Memory B cell (primary cell): ENCODE measurements around the gene RALGAPA2.

ENCODE experiments used
- ATAC-seq: fragments of 150-1000 bp; cut with Tn5 transposase; 2 replicates; pipeline ENCODE4 v1.10.0; 2021; ENCODE audit warnings: low read depth, mild to moderate bottlenecking, moderate library complexity
- DNase-seq, 2 donors: peaks; one replicate each; pipeline ENCODE4 v3.0.0; 2022; ENCODE audit warnings: low spot score in 2 of 2
- H3K27ac Mint-ChIP-seq: one replicate; pipeline ENCODE4 v1.8.0; 2022; ENCODE audit warnings: mild to moderate bottlenecking, moderate library complexity, mixed read lengths
- H3K27me3 Mint-ChIP-seq: one replicate; pipeline ENCODE4 v1.8.0; 2022; ENCODE audit warnings: mixed read lengths
- H3K36me3 Mint-ChIP-seq: one replicate; pipeline ENCODE4 v1.8.0; 2022; ENCODE audit warnings: mild to moderate bottlenecking, mixed read lengths
- H3K4me1 Mint-ChIP-seq: one replicate; pipeline ENCODE4 v1.8.0; 2022; ENCODE audit warnings: mixed read lengths
- H3K4me3 Mint-ChIP-seq: one replicate; pipeline ENCODE4 v1.8.0; 2022; ENCODE audit warnings: mild to moderate bottlenecking, moderate library complexity, mixed read lengths
- H3K9me3 Mint-ChIP-seq: one replicate; pipeline ENCODE4 v1.8.0; 2022; ENCODE audit warnings: mixed read lengths

The RALGAPA2 gene

GRCh38 chr20:20414640-20415220 lies 297.7 kb downstream of the RALGAPA2 start:
- no peak for ATAC-seq
- no peak overlapping the region for H3K4me3 Mint-ChIP-seq

GRCh38 chr20:20413810-20414281 lies 298.6 kb downstream of the RALGAPA2 start:
- no peak for DNase-seq
- no peak for ATAC-seq
- Mint-ChIP-seq H3K4me1 (peaks cover 14% of the 10 kb centered on the region), H3K27me3 (no peaks in the 10 kb centered on the region), H3K36me3 (peaks cover 21% of the 10 kb centered on the region), H3K9me3 (no peaks in the 10 kb centered on the region), H3K27ac (no peak overlapping the region), H3K4me3 (no peak overlapping the region)

More at GRCh38 chr20:20414640-20415220, 297.7 kb downstream of the RALGAPA2 start:
- Mint-ChIP-seq H3K4me1 (peaks cover 17% of the 10 kb centered on the region), H3K36me3 (peaks cover 25% of the 10 kb centered on the region), H3K9me3 (no peaks in the 10 kb centered on the region), H3K27me3 (no peaks in the 10 kb centered on the region), H3K27ac (no peak overlapping the region)
- no peak for DNase-seq

GRCh38 chr20:20412750-20413149 lies 299.7 kb downstream of the RALGAPA2 start:
- Mint-ChIP-seq H3K4me3 (no peak overlapping the region), H3K27me3 (no peaks in the 10 kb centered on the region), H3K9me3 (no peaks in the 10 kb centered on the region), H3K36me3 (peaks cover 16% of the 10 kb centered on the region), H3K27ac (peak overlapping the region; percentile 32), H3K4me1 (peaks cover 9% of the 10 kb centered on the region)
- no peak for DNase-seq
- peak; percentile 65 for ATAC-seq

GRCh38 chr20:20411836-20412235 lies 300.6 kb downstream of the RALGAPA2 start:
- no peak overlapping the region for H3K27ac Mint-ChIP-seq
- H3K9me3 Mint-ChIP-seq = no peaks in the 10 kb centered on the region
- DNase-seq (no peak), ATAC-seq (no peak)
- peaks cover 16% of the 10 kb centered on the region for H3K36me3 Mint-ChIP-seq
- peaks cover 5% of the 10 kb centered on the region for H3K4me1 Mint-ChIP-seq
- H3K4me3 Mint-ChIP-seq = no peak overlapping the region
- no peaks in the 10 kb centered on the region for H3K27me3 Mint-ChIP-seq

- no peaks in the 10 kb centered on the region for H3K27me3 Mint-ChIP-seq
These were observed 301.0 kb downstream of the RALGAPA2 start for GRCh38 chr20:20411402-20411801.

GRCh38 chr20:20410678-20411077 lies 301.8 kb downstream of the RALGAPA2 start:
- Mint-ChIP-seq H3K27ac (no peak overlapping the region), H3K9me3 (no peaks in the 10 kb centered on the region), H3K36me3 (peaks cover 15% of the 10 kb centered on the region), H3K27me3 (no peaks in the 10 kb centered on the region), H3K4me1 (peaks cover 5% of the 10 kb centered on the region), H3K4me3 (no peak overlapping the region)
- no peak for DNase-seq
- ATAC-seq = no peak

More at GRCh38 chr20:20411402-20411801, 301.0 kb downstream of the RALGAPA2 start:
- no peak overlapping the region for H3K4me3 Mint-ChIP-seq
- no peaks in the 10 kb centered on the region for H3K9me3 Mint-ChIP-seq
- H3K4me1 Mint-ChIP-seq = peaks cover 5% of the 10 kb centered on the region
- H3K36me3 Mint-ChIP-seq = peaks cover 15% of the 10 kb centered on the region
- no peak overlapping the region for H3K27ac Mint-ChIP-seq
- no peak for DNase-seq
- no peak for ATAC-seq

DNA sequence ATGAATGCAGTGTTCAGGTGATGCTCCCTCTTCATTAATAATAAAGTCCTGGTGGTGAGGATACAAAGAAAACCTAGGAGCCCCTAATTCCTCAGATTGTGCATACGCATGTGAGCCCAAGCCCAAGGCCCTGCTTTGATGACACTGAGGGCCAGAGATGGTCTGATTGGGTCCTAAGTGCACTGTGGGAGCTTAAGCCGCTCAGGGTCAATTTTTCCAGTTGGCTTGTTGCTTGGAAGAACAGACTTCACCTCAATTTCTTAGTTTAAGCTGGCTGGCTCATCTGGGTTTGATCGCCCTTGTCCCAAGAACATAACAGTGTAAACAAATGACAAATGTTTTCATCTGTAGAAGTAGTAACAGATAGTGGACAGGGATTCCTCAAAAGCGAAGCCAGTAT lies 303.1 kb downstream of the RALGAPA2 start:
- no peaks in the 10 kb centered on the region for H3K9me3 Mint-ChIP-seq
- DNase-seq (no peak), ATAC-seq (no peak)
- H3K27me3 Mint-ChIP-seq = no peaks in the 10 kb centered on the region
- no peak overlapping the region for H3K4me3 Mint-ChIP-seq
- no peak overlapping the region for H3K27ac Mint-ChIP-seq
- peaks cover 17% of the 10 kb centered on the region for H3K36me3 Mint-ChIP-seq
- H3K4me1 Mint-ChIP-seq = peaks cover 5% of the 10 kb centered on the region

DNA sequence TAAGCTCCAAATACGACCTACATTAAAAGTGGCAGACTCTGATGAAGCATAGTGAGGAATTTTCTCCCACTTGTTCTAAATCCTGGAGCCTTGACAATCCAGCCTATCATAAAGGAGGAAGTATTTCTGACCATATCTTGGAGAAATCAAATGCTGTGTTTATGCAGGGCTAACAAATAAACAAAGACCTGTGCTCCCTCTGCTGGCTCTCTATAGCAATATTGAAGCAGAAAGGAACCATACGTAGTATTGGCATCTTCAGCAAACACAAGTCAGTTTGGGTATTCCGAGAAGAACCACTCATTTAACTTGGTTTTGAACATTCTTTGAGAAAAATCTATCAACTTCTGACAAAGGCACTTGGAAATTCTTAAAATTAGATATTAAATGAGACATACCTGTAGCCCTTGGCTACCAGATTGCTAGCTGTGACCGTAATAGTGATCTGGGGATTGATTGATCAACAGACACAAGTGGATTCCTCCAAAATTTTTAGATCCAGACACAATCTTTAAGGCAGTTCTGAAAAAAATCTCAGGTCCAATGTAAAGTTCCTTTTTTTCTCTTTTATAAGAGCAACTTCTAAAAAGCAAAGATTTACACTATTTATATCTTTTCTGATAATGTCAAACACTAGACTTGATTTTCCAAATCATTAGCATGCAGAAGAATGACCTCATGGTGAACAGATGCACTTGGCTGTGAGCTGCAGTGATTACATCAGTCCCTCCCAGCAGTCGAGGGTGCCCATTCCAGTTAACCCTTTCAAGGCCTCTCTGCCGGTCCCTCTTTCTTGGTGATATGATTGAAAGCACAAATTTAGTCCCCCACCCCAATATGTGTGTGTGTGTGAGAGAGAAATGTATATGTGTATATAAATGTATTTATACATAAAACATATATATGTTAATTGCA lies 304.3 kb downstream of the RALGAPA2 start:
- Mint-ChIP-seq H3K4me1 (peaks cover 3% of the 10 kb centered on the region), H3K36me3 (peaks cover 22% of the 10 kb centered on the region), H3K4me3 (no peak overlapping the region), H3K27me3 (no peaks in the 10 kb centered on the region), H3K27ac (no peak overlapping the region), H3K9me3 (no peaks in the 10 kb centered on the region)
- DNase-seq = no peak
- ATAC-seq = no peak

- DNase-seq (no peak), ATAC-seq (no peak)
- Mint-ChIP-seq H3K4me3 (no peak overlapping the region), H3K4me1 (peaks cover 4% of the 10 kb centered on the region), H3K27me3 (no peaks in the 10 kb centered on the region), H3K27ac (no peak overlapping the region), H3K36me3 (peaks cover 19% of the 10 kb centered on the region), H3K9me3 (no peaks in the 10 kb centered on the region)
These were observed 306.1 kb downstream of the RALGAPA2 start for GRCh38 chr20:20406306-20406705.

- no peak overlapping the region for H3K27ac Mint-ChIP-seq
- peaks cover 4% of the 10 kb centered on the region for H3K4me1 Mint-ChIP-seq
- DNase-seq (no peak), ATAC-seq (no peak)
- H3K36me3 Mint-ChIP-seq = peaks cover 17% of the 10 kb centered on the region
- H3K27me3 Mint-ChIP-seq = no peaks in the 10 kb centered on the region
- H3K4me3 Mint-ChIP-seq = no peak overlapping the region
- H3K9me3 Mint-ChIP-seq = no peaks in the 10 kb centered on the region
These were observed 306.8 kb downstream of the RALGAPA2 start for GRCh38 chr20:20405623-20406022.

DNA sequence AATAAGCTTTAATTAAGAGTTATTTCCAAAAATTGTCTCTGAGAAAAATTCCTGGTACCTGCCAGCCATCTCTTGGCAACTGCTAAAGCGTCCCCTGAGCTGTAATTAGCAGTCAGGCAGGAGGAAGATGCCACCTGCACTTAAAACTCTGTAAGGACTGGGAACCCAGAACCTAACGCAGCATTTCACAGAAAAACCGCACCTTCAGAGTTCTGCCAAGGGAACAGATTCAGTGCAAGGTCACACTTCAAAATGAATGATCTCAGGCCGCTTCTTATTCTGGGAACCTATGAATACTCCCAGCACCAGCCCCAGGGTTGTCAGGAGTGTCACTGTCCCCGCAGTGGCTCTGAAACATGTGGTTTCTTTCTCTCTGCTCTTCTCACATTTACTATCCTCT lies 307.8 kb downstream of the RALGAPA2 start:
- Mint-ChIP-seq H3K9me3 (no peaks in the 10 kb centered on the region), H3K27ac (no peak overlapping the region), H3K36me3 (peaks cover 15% of the 10 kb centered on the region), H3K27me3 (no peaks in the 10 kb centered on the region), H3K4me3 (no peak overlapping the region), H3K4me1 (peaks cover 4% of the 10 kb centered on the region)
- DNase-seq (no peak), ATAC-seq (no peak)

DNA sequence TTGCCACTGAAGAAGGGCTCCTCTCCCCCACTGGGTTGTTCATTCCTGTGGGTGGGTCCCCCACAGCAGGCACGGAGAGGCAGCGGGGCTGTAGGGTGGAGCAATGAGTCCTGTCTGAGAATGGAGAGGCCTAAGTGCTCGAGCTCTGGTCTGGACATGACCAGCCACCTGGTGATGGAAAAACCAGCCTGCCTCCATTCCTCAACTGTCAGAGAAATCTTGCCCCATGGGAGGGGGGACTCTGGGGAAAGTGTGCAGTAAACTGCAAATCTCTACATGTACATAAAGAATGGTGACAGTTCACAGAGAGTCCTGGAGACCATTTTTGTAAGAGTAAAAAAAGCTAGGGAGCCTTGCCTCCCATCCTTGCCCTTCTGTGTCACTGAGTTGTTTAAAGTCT lies 310.5 kb downstream of the RALGAPA2 start:
- no peaks in the 10 kb centered on the region for H3K9me3 Mint-ChIP-seq
- H3K27ac Mint-ChIP-seq = no peak overlapping the region
- ATAC-seq (no peak), DNase-seq (no peak)
- peaks cover 4% of the 10 kb centered on the region for H3K4me1 Mint-ChIP-seq
- H3K4me3 Mint-ChIP-seq = no peak overlapping the region
- H3K27me3 Mint-ChIP-seq = no peaks in the 10 kb centered on the region
- H3K36me3 Mint-ChIP-seq = peaks cover 17% of the 10 kb centered on the region

DNA sequence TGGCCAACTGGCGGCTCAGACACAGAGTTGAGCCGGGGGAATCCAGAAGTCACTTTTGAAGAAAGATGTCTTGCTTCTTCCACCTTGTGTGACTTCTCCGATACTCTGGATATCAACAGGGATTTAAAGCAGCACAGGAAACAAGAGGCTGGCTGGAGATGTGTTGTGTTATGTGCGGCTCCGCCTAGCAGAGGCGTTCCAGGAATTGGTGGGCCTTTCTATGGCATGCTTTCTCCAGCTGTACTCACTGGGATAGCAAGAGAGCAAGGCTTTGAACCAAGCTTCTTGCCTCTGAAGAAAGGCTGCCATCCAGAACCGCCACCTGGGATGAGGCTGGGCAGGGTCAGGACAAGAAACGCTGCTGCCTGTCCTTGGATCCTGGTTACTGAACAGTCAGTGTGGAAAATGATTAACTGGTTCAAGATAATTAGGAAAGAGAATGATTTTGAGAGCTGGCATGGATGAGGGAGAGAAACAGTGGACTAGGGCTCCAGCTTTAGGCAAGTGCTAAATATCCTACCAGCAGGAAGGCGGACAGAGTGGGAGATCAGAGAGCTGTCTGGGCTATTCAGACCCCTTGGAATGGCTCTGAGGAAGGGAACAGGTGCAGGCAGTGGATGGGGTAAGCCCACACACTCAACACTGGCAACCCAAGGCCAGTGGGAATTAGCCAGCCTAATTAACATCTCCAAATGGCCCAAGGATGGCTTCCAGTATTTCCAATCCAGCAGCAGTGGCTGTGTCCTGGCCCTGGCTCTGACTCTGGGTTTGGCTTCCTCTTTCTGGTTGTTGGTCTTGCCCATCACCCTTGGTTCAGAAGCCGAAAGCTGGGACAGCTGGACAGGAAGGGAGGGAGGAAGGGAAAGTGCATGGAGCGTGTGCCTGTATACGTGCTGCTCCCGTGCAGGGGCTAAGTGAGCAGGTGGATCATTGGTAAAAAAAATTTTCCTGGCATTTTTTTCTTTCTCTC lies 312.6 kb downstream of the RALGAPA2 start:
- ATAC-seq = no peak
- Mint-ChIP-seq H3K9me3 (no peaks in the 10 kb centered on the region), H3K27ac (no peak overlapping the region), H3K27me3 (no peaks in the 10 kb centered on the region), H3K4me1 (peaks cover 4% of the 10 kb centered on the region), H3K36me3 (peaks cover 15% of the 10 kb centered on the region), H3K4me3 (no peak overlapping the region)
- DNase-seq = no peak

GRCh38 chr20:20398123-20398522 lies 314.3 kb downstream of the RALGAPA2 start:
- no peak for ATAC-seq
- H3K27ac Mint-ChIP-seq = no peak overlapping the region

More at GRCh38 chr20:20398123-20398522, 314.3 kb downstream of the RALGAPA2 start:
- Mint-ChIP-seq H3K36me3 (peaks cover 11% of the 10 kb centered on the region), H3K27me3 (no peaks in the 10 kb centered on the region), H3K4me1 (peaks cover 4% of the 10 kb centered on the region), H3K4me3 (no peak overlapping the region), H3K9me3 (no peaks in the 10 kb centered on the region)
- no peak for DNase-seq
